GDM1 (cell line): ENCODE measurements around the gene SYCE1L.
"Not testable (repeated sequence)": the region's sequence is repeated elsewhere in the genome, so short reads cannot be mapped to it uniquely, and the experiment has no call there.

Source experiments
- DNase-seq: peaks from one replicate; lab custom pipeline; 2025; lab: John Stamatoyannopoulos, UW

SYCE1L gene

GRCh38 chr16:77199211-77199610 is at the start of gene SYCE1L:
TSS of gene SYCE1L (plus strand) at chr16:77199408. CDS start at chr16:77199452, 44 bp downstream.
- DNase-seq: no peak

DNA sequence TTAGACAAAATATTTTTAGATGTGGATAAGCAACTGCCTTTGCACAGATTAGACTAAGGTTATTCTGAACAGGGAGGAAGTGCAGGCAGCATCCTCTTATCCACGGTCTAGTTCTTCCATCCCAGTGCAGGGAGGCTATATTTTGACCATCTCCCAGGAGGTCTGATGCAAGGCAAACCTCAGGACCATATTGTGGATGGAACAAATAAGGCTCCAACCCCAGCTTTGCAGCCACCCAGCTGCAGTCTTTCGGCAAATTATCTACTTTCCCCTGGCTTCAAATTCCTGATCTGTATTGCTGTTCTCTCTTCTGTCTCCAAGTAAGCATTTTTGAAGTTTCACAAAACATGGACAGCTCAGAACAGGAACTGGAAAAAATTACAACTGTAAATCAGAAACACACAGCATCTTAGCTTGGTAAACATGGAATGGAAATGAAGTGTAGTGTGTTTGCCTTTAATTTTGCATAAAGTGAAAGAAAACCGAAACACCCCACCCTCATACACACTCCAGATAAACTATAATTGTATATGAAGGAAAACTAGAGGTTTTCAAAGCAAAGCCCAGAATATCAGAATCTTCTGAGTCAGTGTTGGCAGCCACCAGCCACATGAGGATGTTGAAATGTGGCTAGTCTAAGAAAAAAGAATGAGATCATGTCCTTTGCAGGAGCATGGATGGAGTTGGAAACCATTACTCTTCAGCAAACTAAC is 41.7 kb upstream of the SYCE1L start:
- DNase-seq: no peak

DNA sequence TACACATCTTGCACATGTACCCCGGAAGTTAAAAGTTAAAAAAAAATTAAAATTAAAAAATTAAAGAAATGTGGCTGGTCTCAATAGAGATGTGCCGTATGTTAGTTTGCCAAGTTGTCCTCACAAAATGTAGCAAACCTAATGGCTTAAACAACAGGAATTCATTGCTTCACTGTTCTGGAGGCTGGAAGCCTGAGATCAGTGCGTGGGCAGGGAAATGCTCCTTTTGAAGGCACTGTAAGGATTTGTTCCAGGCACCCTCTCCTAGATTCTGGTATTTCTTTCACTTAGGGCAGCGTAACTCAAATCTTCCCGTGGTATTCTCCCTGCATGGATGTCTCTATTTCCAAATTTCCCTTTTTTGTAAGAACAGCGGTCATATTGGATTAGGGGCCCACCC is 40.9 kb upstream of the SYCE1L start:
- no peak for DNase-seq

DNA sequence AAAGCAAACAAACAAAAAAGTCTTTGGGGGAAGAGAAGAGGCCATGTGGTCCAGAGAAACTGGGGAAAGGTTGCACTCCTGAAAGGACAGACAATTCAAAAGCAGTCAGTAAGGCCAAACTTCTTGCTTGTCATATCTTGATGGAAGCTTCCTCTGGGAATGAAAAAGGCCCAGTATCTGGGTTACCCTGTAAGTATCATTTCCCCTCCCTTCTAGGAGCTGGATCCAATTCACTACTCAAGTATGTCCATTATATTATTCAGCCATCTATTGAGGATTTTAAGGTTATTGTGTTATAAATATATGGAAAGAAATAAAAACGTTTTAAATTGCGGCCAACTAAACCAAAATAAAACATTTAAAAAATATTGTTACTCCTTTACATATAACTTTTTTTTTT is 34.2 kb upstream of the SYCE1L start:
- no peak for DNase-seq

GRCh38 chr16:77165536-77166236 is 33.5 kb upstream of the SYCE1L start:
- DNase-seq: not testable (repeated sequence)

DNA sequence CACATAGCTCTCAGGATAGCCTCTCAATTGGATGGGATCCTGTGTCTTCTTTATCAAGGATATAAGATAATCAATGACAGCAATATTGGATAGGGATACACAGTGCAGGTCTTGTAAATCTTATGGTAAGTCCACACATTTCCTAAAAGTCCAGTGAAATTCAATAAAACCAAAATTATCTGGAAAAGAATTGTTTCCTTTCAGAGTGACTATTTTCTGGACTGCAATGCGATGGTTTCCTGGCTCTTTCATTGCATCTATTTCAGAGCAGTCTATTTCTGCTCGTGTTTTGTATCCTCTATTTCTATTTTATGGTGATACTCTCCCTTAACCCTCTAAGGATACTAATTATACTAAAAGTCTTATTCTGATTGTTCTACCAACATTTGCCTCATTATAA is 32.5 kb upstream of the SYCE1L start:
- DNase-seq: no peak

DNA sequence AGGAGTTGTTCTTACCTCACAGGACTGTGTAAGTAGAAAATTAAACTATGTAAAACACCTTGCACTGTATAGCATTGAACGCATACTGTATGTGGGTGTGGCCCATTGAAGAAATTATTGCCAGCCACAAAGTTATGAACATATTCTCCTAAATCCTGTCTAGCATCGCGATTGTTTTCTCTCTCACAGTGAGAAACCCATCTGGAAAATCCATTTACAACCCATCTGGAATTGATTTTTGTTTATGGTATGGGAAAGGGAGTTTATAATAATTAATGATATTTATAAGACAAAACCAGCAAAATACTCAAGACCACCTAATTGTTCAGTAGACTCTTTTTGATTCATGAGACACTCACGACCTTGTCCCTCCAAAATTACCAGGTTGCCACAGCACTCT is 30.3 kb upstream of the SYCE1L start:
- no peak for DNase-seq

- no peak for DNase-seq
Measured at GRCh38 chr16:77169650-77170236, 29.5 kb upstream of the SYCE1L start.

- DNase-seq: no peak
Measured at GRCh38 chr16:77170805-77171204, 28.4 kb upstream of the SYCE1L start.

GRCh38 chr16:77171745-77172635 is 27.2 kb upstream of the SYCE1L start:
- peak; percentile 1 for DNase-seq

DNA sequence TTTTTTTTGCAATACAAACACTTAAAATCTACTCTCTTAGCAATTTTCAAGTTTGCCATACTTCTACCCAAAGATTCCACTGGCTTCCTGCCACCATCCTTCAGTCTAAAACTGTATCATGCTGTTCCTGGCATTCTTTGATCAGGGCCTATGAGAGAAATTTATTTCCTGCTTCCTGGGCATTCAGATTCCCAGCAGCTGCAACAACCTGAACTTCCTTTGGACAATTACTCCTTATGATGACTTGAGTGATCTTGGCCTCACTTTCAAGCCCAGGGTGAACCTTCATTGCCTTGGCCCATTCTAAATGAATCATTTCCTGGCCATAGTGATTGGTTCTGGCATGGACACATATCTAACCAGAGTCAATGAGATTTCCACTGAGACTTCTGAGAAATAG is 26.3 kb upstream of the SYCE1L start:
- no peak for DNase-seq

GRCh38 chr16:77183137-77183536 is 16.1 kb upstream of the SYCE1L start:
- no peak for DNase-seq

DNA sequence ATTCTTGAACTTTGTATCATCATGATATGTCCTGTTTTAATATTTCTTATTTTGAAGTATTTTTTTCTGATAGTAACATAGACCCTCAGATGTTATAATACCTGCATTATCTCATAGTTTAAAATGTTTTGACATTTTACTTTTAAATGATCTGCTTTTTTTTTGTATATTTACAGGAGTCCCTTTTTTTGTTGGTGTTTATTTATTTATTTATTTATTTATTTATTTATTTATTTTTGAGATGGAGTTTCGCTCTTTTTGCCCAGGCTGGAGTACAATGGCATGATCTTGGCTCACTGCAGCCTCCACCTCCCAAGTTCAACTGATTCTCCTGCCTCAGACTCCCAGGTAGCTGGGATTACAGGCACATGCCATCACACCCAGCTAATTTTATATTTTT is 12.9 kb upstream of the SYCE1L start:
- not testable (repeated sequence) for DNase-seq

- DNase-seq: no peak
Measured at GRCh38 chr16:77190190-77190477, 9.1 kb upstream of the SYCE1L start.

- DNase-seq: peak; percentile 86
Measured at GRCh38 chr16:77190478-77191258, 8.5 kb upstream of the SYCE1L start, which contains the start of gene MON1B. TSS of gene MON1B (plus strand) at chr16:77191190. CDS start at chr16:77191486, 296 bp downstream.

DNA sequence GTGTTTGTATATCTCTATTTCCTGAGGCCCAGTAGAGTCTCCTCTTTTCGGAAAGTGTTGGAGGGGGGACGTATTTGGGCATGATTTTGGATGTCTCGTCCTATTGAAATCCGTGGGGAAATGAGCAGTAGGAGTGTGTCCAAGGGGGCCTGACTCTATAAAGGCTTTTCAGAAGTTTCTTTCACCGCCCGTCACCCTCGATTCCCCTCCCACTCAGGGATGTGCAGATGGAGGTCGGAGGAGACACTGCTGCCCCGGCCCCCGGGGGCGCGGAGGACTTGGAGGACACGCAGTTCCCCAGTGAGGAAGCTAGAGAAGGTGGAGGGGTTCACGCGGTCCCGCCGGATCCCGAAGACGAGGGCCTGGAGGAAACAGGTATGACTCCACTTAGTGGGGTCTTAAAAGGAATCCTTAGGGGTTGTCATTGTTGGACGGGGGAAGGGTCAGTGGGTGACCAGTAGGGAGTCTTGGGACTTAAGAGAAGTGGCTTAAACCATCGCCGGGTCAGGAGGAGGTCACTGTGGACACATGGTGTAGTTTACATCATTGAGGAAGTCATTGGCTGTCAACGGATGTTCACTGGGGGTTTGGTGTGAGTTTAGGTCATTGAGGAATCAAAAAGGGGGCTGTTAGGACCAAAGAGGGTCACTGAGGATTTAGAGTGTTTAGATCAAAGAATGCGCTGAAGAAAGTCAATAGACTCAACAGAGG is 7.8 kb upstream of the SYCE1L start:
- DNase-seq: no peak

GRCh38 chr16:77193377-77193776 is 5.8 kb upstream of the SYCE1L start:
- no peak for DNase-seq

DNA sequence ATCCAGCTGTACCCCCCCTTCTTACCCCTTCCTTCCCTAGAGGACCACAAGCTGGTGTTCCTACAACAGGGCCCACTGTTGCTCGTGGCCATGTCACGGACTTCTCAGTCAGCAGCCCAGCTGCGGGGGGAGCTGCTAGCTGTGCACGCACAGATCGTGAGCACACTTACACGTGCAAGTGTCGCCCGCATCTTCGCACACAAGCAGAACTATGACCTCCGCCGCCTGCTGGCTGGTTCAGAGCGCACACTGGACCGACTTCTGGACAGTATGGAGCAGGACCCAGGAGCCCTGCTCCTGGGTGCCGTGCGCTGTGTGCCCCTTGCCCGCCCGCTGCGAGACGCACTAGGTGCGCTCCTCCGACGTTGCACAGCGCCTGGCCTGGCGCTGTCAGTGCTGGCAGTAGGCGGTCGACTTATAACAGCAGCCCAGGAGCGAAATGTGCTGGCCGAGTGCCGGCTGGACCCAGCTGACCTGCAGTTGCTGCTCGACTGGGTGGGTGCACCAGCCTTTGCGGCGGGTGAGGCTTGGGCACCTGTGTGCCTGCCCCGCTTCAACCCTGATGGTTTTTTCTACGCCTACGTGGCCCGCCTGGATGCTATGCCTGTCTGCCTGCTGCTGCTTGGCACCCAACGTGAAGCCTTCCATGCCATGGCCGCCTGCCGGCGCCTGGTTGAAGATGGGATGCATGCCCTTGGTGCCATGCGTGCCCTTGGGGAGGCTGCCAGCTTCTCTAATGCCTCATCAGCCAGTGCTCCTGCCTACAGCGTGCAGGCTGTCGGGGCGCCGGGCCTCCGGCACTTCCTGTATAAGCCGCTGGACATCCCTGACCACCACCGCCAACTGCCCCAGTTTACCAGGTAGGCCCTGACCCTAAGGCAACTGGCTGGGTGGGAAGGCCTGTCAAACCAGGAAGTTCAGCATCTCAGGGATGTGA is 4.6 kb upstream of the SYCE1L start:
- DNase-seq: no peak

- DNase-seq: no peak
Measured at GRCh38 chr16:77195411-77195810, 3.8 kb upstream of the SYCE1L start.

- DNase-seq: no peak
Measured at GRCh38 chr16:77197747-77198146, 1.5 kb upstream of the SYCE1L start.
